Measurements from ENCODE around the gene ANKEF1.
A peak's percentile ranks its signal among the peaks of the same experiment; 100 is the strongest.
"Not testable (repeated sequence)": the region's sequence is repeated elsewhere in the genome, so short reads cannot be mapped to it uniquely, and the experiment has no call there.

Gene ANKEF1

DNA sequence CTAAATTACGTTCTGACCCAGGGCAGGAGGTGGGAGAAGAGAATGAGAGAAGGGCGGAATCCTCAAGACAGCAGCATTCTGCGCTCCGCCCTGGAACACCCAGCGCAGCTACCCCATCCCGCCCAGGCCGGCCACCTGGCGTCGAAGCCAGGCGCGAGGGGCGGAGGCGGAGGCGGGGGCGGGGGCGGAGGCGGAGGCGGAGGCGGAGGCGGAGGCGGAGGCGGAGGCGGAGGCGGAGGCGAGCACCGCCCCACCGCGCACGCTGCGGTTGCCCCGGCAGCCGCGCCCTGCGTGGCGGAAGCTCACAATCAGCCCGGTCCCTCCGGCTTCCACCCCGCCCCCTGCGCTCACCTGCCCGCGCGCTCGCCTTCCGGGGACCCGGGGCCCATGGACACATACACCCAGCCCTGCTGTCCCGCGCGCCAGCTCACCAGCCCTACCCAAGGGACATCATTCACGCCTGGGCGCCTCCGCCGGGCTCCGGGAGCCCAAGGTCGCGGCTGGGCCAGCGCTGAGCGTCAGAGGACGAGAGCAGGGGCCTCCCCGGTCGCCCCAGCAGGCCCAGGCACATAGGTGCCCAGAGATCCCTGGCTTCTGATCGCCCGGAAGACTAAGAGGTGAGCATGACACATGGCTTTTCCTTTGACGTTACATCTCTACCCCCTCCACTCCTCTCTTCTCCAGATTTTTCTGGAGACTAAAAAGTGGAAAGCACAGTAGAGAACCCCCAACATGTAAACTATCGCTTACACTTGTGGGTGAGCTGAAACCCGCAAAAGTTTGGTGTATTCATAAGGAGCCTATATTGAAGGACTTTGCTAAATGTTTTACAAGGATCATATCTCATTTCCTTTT lies at the start of gene ANKEF1:
Gene ANKEF1 (plus strand): TSS at position 271 of the 855 bp plus-strand sequence. CDS start 3,315 bp downstream, outside the sequence.
- DNase-seq: peak; percentile 14 to 78 (median 40)

DNA sequence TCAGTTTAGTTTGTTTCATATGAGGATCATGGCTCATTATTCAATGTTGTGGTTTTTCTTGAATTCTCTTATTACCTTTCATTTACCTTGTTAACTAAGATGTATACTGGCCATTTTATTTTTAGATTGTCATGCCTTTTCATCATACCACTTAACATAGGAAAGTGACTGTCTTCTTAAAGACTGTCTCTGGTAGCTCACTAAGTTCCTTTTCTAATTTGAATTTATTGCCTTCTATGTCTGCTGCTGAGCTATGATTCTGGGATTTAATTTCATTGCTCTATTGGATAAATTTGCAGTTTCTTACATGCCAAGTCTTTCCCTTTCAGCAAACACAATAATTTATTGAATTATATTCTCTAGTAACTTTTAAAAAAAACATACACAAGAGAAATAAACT lies 49.5 kb upstream of the ANKEF1 start:
- no peak for DNase-seq

DNA sequence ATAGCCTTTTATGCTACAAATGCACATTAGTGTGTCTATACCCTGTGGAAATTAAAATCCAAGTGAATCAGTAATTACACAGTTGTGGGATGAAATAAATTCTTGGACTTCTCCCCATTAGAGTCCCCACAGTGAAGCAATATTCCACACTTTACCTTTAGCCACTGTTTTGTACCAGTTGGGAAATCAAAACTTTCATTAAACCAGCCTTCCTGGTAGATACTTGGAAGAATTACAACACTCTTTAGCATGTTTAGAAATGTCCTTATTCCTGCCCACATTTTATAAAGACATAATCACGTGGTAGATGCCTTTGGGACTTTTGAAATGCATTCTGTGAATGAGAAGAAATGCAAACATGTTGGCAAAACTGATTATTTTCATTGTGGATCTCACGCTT lies 49.0 kb upstream of the ANKEF1 start:
- no peak for DNase-seq

- DNase-seq: no peak
These were observed 45.6 kb upstream of the ANKEF1 start for GRCh38 chr20:9989066-9989724.

- no peak for DNase-seq
These were observed 41.6 kb upstream of the ANKEF1 start for GRCh38 chr20:9993137-9993536.

DNA sequence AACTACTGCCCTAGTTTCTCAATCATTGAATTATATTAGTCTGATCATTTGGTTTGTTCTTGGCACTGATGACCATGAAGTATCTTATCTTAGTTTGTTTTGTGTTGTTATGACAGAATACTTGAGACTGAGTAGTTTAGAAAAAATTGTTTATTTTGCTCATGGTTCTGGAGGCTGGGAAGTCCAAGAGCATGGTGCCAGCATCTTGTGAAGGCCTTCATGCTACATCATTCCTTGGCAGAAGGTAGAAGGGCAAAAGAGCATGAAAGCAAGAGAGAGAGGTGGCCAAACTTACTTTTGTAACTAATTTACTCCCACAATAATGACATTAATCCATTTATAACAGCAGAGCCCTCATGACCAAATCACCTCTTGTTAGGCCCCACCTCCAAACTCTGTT lies 40.1 kb upstream of the ANKEF1 start:
- no peak for DNase-seq

GRCh38 chr20:9995510-9996272 lies 39.1 kb upstream of the ANKEF1 start:
- DNase-seq: no peak

- DNase-seq: no peak
These were observed 37.8 kb upstream of the ANKEF1 start for GRCh38 chr20:9996944-9997343.

DNA sequence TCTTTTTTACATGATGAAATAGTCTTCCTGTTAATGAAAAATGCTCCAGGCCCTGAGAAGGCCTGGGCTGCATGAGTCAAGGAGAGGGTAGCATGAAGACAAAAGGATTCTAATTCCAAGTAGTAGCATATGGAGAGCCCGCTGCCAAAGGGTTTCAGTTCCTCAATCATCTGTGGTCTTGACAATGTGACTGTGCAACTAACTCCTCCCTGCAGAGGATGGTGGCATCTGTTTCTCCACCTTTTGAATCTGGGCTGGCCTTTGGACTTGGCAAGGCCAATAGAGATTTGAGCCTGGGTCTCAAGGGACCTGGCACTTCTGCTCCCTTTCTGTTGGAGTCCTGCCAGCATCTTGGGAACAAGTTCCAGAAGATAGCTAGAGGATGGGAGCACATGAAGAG lies 35.1 kb upstream of the ANKEF1 start:
- no peak for DNase-seq

DNA sequence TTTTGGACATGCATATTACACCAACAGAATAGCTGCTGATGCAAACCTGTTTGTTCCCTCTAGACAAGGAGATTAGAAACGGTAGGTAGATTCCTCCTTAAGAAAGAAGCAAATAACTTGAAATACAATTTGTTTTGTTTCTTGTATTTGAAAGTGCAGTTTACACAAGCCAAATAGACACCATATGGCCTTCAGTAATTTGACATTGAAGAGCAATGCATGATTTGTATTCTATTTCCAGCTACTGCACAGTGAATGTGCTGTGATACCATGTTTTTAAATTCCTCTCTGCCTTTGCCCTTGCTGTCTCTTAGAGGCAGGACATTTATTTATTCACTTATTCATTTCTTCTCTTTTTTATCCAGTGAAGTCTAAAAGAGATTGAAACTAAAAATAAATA lies 31.9 kb upstream of the ANKEF1 start:
- DNase-seq: no peak

DNA sequence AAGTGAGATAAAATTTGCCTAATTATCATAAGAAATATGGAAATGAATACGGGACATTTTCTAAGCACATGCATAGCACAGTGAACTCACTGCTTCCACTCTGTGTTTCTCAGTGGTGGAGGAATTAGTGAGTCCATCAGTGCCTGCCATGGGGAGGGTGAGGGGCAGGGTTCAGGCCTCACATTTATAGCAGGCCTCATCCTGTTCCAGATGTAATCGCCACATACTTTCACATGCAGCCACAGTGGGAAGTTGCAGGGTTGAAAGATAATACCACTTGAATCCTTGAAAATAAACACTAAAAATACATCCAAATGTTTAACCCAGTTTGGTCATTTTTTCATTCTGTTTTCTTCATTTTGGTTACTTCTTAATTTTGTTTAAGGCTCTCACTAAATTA lies 29.9 kb upstream of the ANKEF1 start:
- DNase-seq: no peak

- DNase-seq: no peak
These were observed 28.9 kb upstream of the ANKEF1 start for GRCh38 chr20:10005885-10006284.

- DNase-seq: no peak
These were observed 28.2 kb upstream of the ANKEF1 start for GRCh38 chr20:10006447-10007090.

- DNase-seq: no peak
These were observed 27.6 kb upstream of the ANKEF1 start for GRCh38 chr20:10007158-10007557.

DNA sequence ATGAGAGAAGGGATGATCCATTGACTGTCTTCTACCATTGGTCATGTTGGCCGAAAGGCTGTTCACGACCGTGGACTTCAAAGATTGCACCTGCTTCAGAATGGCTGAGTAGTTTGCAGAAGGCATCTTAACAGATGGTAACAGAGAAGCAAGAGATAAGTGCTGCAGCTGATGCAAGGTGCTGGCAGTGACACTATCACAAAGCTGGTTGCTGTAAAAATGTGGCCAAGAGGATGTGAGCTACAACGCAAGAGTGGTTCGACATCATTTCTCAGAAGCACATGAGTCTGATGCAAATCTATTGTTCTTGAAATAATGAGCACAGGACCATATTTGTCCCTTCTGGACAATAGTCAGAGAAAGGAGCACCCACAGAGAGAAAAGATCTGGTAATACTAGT lies 27.0 kb upstream of the ANKEF1 start:
- DNase-seq: no peak

- DNase-seq: no peak
These were observed 22.3 kb upstream of the ANKEF1 start for GRCh38 chr20:10012464-10012863.

GRCh38 chr20:10014431-10014830 lies 20.4 kb upstream of the ANKEF1 start:
- no peak for DNase-seq

GRCh38 chr20:10020937-10021336 lies 13.8 kb upstream of the ANKEF1 start:
- no peak for DNase-seq

GRCh38 chr20:10022625-10023024 lies 12.2 kb upstream of the ANKEF1 start:
- no peak for DNase-seq

DNA sequence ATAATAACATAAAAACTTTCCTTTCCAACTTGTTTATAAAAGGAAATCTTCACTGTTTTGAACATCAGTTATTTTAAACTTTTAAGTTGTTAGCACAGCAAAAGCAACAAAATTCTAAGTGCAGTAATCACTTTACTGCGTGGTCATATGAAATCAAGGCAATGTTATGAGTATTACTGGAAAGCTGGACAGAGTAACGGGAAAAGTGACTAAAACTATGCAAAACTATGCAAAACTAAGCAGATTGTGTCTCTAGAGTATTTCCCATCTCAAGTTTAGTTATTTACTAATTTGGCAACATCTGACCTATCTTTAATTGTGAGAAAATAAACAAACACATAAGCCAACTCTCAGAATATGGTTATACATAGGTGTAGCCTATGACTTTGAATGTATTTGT lies 10.9 kb upstream of the ANKEF1 start:
- DNase-seq: no peak

- DNase-seq: not testable (repeated sequence)
These were observed 3.2 kb upstream of the ANKEF1 start for GRCh38 chr20:10031451-10032215.

DNA sequence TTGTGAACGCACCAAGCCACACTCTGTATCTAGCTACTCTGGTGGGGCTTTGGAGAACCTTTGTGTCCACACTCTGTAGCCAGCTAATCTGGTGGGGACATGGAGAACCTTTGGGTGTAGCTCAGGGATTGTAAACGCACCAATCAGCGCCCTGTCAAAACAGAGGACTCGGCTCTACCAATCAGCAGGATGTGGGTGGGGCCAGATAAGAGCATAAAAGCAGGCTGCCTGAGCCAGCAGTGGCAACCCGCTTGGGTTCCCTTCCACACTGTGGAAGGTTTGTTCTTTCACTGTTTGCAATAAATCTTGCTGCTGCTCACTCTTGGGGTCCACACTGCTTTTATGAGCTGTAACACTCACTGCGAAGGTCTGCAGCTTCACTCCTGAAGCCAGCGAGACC lies 2.5 kb upstream of the ANKEF1 start:
- DNase-seq: not testable (repeated sequence)

Data from activated CD4-positive, CD25-positive, alpha-beta regulatory T cell (primary cell).